ENCODE results near the gene EPS15. TPM values are rescaled to one million over a fixed set of nuclear protein-coding genes. Genes with fewer than 3 reads are reported as not detected.

EPS15 gene
- total RNA-seq, 2 experiments from 2014 or later: 75.7 to 77.1 TPM

GRCh38 chr1:51435878-51436277 is 83.2 kb downstream of the EPS15 start:
- POLR2A ChIA-PET: no interaction called here
- DNase-seq (no peak), ATAC-seq (ENCODE audit: low read depth) (no peak)
- H3K27ac Mint-ChIP-seq: no peak overlapping the region
- peaks cover 38% of the 10 kb centered on the region for H3K36me3 Mint-ChIP-seq
- H3K4me3 Mint-ChIP-seq: no peak overlapping the region
- H3K4me1 Mint-ChIP-seq: peaks cover 23% of the 10 kb centered on the region
- H3K27me3 Mint-ChIP-seq: no peaks in the 10 kb centered on the region
- no peaks in the 10 kb centered on the region for H3K9me3 Mint-ChIP-seq

- no peak for ATAC-seq (ENCODE audit: low read depth)
- H3K4me3 Mint-ChIP-seq: peak overlapping the region; percentile 28
- H3K36me3 Mint-ChIP-seq: peaks cover 36% of the 10 kb centered on the region
- POLR2A ChIA-PET: no interaction called here
- H3K27me3 Mint-ChIP-seq: no peaks in the 10 kb centered on the region
- no peak for DNase-seq
- H3K27ac Mint-ChIP-seq: peak overlapping the region; percentile 17
- H3K4me1 Mint-ChIP-seq: peaks cover 25% of the 10 kb centered on the region
- no peaks in the 10 kb centered on the region for H3K9me3 Mint-ChIP-seq
Measured at GRCh38 chr1:51433972-51434510, 85.0 kb downstream of the EPS15 start.

- Mint-ChIP-seq H3K4me3 (peak overlapping the region; percentile 28), H3K9me3 (peaks cover 1% of the 10 kb centered on the region), H3K36me3 (peaks cover 35% of the 10 kb centered on the region), H3K27ac (peak overlapping the region; percentile 17), H3K4me1 (peaks cover 19% of the 10 kb centered on the region), H3K27me3 (no peaks in the 10 kb centered on the region)
- POLR2A ChIA-PET: no interaction called here
- DNase-seq (no peak), ATAC-seq (ENCODE audit: low read depth) (no peak)
Measured at GRCh38 chr1:51433269-51433971, 85.6 kb downstream of the EPS15 start.

- H3K4me1 Mint-ChIP-seq: peaks cover 19% of the 10 kb centered on the region
- no peak for DNase-seq
Measured at GRCh38 chr1:51432146-51432545, 86.9 kb downstream of the EPS15 start.

GRCh38 chr1:51427438-51427837 is 91.6 kb downstream of the EPS15 start:
- Mint-ChIP-seq H3K27ac (no peak overlapping the region), H3K9me3 (peaks cover 1% of the 10 kb centered on the region), H3K27me3 (no peaks in the 10 kb centered on the region), H3K4me3 (no peak overlapping the region), H3K36me3 (peaks cover 47% of the 10 kb centered on the region), H3K4me1 (peaks cover 7% of the 10 kb centered on the region)
- ATAC-seq (ENCODE audit: low read depth) (no peak), DNase-seq (no peak)
- POLR2A ChIA-PET: no interaction called here

More at GRCh38 chr1:51432146-51432545, 86.9 kb downstream of the EPS15 start:
- ATAC-seq (ENCODE audit: low read depth): no peak
- Mint-ChIP-seq H3K27me3 (no peaks in the 10 kb centered on the region), H3K9me3 (peaks cover 1% of the 10 kb centered on the region), H3K36me3 (peaks cover 45% of the 10 kb centered on the region), H3K4me3 (no peak overlapping the region), H3K27ac (no peak overlapping the region)
- POLR2A ChIA-PET: no interaction called here

GRCh38 chr1:51425955-51426354 is 93.1 kb downstream of the EPS15 start:
- Mint-ChIP-seq H3K27ac (no peak overlapping the region), H3K36me3 (peaks cover 49% of the 10 kb centered on the region), H3K9me3 (peaks cover 1% of the 10 kb centered on the region), H3K4me3 (no peak overlapping the region), H3K4me1 (peaks cover 7% of the 10 kb centered on the region), H3K27me3 (no peaks in the 10 kb centered on the region)
- DNase-seq: no peak
- POLR2A ChIA-PET: no interaction called here
- no peak for ATAC-seq (ENCODE audit: low read depth)

- Mint-ChIP-seq H3K4me1 (peaks cover 6% of the 10 kb centered on the region), H3K4me3 (no peak overlapping the region), H3K27me3 (no peaks in the 10 kb centered on the region), H3K9me3 (peaks cover 1% of the 10 kb centered on the region), H3K36me3 (peaks cover 56% of the 10 kb centered on the region), H3K27ac (no peak overlapping the region)
- no peak for ATAC-seq (ENCODE audit: low read depth)
- DNase-seq: no peak
- POLR2A ChIA-PET: no interaction called here
Measured at GRCh38 chr1:51425273-51425672, 93.8 kb downstream of the EPS15 start.

- POLR2A ChIA-PET: no interaction called here
- peaks cover 57% of the 10 kb centered on the region for H3K36me3 Mint-ChIP-seq
- no peaks in the 10 kb centered on the region for H3K9me3 Mint-ChIP-seq
- no peak overlapping the region for H3K27ac Mint-ChIP-seq
- no peaks in the 10 kb centered on the region for H3K4me1 Mint-ChIP-seq
- DNase-seq (no peak), ATAC-seq (ENCODE audit: low read depth) (no peak)
- H3K27me3 Mint-ChIP-seq: no peaks in the 10 kb centered on the region
- H3K4me3 Mint-ChIP-seq: no peak overlapping the region
Measured at GRCh38 chr1:51423073-51423821, 95.8 kb downstream of the EPS15 start.

GRCh38 chr1:51422367-51423072 is 96.5 kb downstream of the EPS15 start:
- no peak for DNase-seq
- POLR2A ChIA-PET: no interaction called here
- H3K4me3 Mint-ChIP-seq: no peak overlapping the region
- H3K9me3 Mint-ChIP-seq: no peaks in the 10 kb centered on the region
- no peak overlapping the region for H3K27ac Mint-ChIP-seq
- no peaks in the 10 kb centered on the region for H3K27me3 Mint-ChIP-seq
- H3K36me3 Mint-ChIP-seq: peaks cover 56% of the 10 kb centered on the region
- H3K4me1 Mint-ChIP-seq: no peaks in the 10 kb centered on the region
- ATAC-seq (ENCODE audit: low read depth): no peak

GRCh38 chr1:51421964-51422363 is 97.1 kb downstream of the EPS15 start:
- Mint-ChIP-seq H3K4me3 (no peak overlapping the region), H3K9me3 (no peaks in the 10 kb centered on the region), H3K36me3 (peaks cover 52% of the 10 kb centered on the region), H3K4me1 (no peaks in the 10 kb centered on the region), H3K27ac (no peak overlapping the region), H3K27me3 (no peaks in the 10 kb centered on the region)
- DNase-seq: no peak
- ATAC-seq (ENCODE audit: low read depth): no peak
- POLR2A ChIA-PET: no interaction called here

- H3K4me3 Mint-ChIP-seq: no peak overlapping the region
- peaks cover 50% of the 10 kb centered on the region for H3K36me3 Mint-ChIP-seq
- no peak overlapping the region for H3K27ac Mint-ChIP-seq
- no peaks in the 10 kb centered on the region for H3K27me3 Mint-ChIP-seq
- DNase-seq (no peak), ATAC-seq (ENCODE audit: low read depth) (no peak)
- POLR2A ChIA-PET: no interaction called here
- H3K9me3 Mint-ChIP-seq: no peaks in the 10 kb centered on the region
- no peaks in the 10 kb centered on the region for H3K4me1 Mint-ChIP-seq
Measured at GRCh38 chr1:51420867-51421627, 98.0 kb downstream of the EPS15 start.

- ATAC-seq (ENCODE audit: low read depth) (no peak), DNase-seq (no peak)
- Mint-ChIP-seq H3K4me1 (no peaks in the 10 kb centered on the region), H3K9me3 (no peaks in the 10 kb centered on the region), H3K27ac (no peak overlapping the region), H3K27me3 (no peaks in the 10 kb centered on the region), H3K36me3 (peaks cover 44% of the 10 kb centered on the region), H3K4me3 (no peak overlapping the region)
- POLR2A ChIA-PET: interaction anchor here (0.8 kb wide), 1 partner anchor 73 kb away, joined by 4 read pairs; no protein-coding TSS in a partner anchor
Measured at GRCh38 chr1:51418384-51418959, 100.6 kb downstream of the EPS15 start.
